Stimulated activated memory B cell treated with anti-CD40 and anti-IgM and Interleukin-4, amounts not matched to agents 10 μg/mL and 1 μg/mL and 100 μg/mL, for 72 hours (primary cell): ENCODE results near the gene AKT3.

ENCODE experiments used
- ATAC-seq: fragments of 150-1000 bp; cut with Tn5 transposase; 2 replicates; pipeline ENCODE4 v1.10.0; 2021
- H3K27ac Mint-ChIP-seq: one replicate; pipeline ENCODE4 v1.8.0; 2022; ENCODE audit warnings: mild to moderate bottlenecking, mixed read lengths
- H3K27me3 Mint-ChIP-seq: one replicate; pipeline ENCODE4 v1.8.0; 2022; ENCODE audit warnings: mixed read lengths
- H3K36me3 Mint-ChIP-seq: one replicate; pipeline ENCODE4 v1.8.0; 2022; ENCODE audit warnings: mixed read lengths
- H3K4me1 Mint-ChIP-seq: one replicate; pipeline ENCODE4 v1.8.0; 2022; ENCODE audit warnings: mixed read lengths
- H3K4me3 Mint-ChIP-seq: one replicate; pipeline ENCODE4 v1.8.0; 2022; ENCODE audit warnings: mild to moderate bottlenecking, moderate library complexity, mixed read lengths
- H3K9me3 Mint-ChIP-seq: one replicate; pipeline ENCODE4 v1.8.0; 2022; ENCODE audit warnings: mixed read lengths

AKT3 gene

DNA sequence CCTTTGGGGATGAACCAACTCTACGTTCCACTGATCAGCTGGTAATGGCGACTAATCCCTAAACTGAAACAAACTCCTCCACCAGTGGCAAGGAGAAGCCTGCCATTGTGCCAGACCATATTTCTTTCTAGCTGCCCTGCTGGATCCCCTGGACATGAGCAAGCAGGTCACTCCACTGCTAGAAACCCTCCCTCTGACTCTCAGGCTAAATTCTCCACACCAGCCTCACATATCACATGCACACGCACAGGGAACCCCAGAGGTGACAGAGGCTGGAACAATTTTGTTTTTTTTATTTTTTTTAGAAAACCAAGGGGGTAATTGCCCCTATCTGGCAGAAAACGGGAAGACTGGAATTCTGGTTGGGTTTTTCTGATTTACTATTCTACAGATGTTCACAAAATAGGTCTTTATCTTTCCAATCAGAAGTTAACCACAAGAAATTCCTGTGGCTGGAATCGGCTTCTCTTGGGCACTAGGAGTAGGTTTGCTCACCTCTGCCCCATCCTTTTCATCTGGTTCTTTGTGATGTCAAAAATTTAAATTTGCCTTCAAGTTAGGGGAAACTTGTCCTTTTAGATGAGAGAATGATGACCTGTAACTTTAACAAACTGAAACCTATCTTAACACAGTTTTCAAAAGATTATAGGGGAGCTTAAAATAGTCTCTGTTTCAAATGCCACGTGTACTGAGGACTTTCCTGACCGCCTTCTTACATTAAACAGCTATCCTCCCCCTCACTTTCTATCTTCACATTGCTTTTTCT lies 336.1 kb downstream of the AKT3 start:
- peak; percentile 64 for ATAC-seq
- peaks cover 29% of the 10 kb centered on the region for H3K4me1 Mint-ChIP-seq

GRCh38 chr1:243510928-243511327 lies 339.1 kb downstream of the AKT3 start:
- H3K27ac Mint-ChIP-seq = no peak overlapping the region
- peaks cover 59% of the 10 kb centered on the region for H3K4me1 Mint-ChIP-seq

More for the DNA sequence above, 336.1 kb downstream of the AKT3 start:
- Mint-ChIP-seq H3K4me3 (no peak overlapping the region), H3K9me3 (peaks cover 2% of the 10 kb centered on the region), H3K27ac (peak overlapping the region; percentile 66), H3K27me3 (no peaks in the 10 kb centered on the region), H3K36me3 (peaks cover 46% of the 10 kb centered on the region)

GRCh38 chr1:243508943-243509342 lies 341.1 kb downstream of the AKT3 start:
- Mint-ChIP-seq H3K36me3 (peaks cover 37% of the 10 kb centered on the region), H3K4me3 (no peak overlapping the region), H3K27ac (peak overlapping the region; percentile 53), H3K27me3 (no peaks in the 10 kb centered on the region), H3K9me3 (no peaks in the 10 kb centered on the region), H3K4me1 (peaks cover 57% of the 10 kb centered on the region)
- ATAC-seq = no peak

More at GRCh38 chr1:243510928-243511327, 339.1 kb downstream of the AKT3 start:
- no peak overlapping the region for H3K4me3 Mint-ChIP-seq
- ATAC-seq = no peak
- no peaks in the 10 kb centered on the region for H3K27me3 Mint-ChIP-seq
- peaks cover 28% of the 10 kb centered on the region for H3K36me3 Mint-ChIP-seq
- H3K9me3 Mint-ChIP-seq = no peaks in the 10 kb centered on the region

- Mint-ChIP-seq H3K36me3 (peaks cover 43% of the 10 kb centered on the region), H3K4me1 (peaks cover 51% of the 10 kb centered on the region), H3K4me3 (no peak overlapping the region), H3K27ac (peak overlapping the region; percentile 53), H3K27me3 (no peaks in the 10 kb centered on the region), H3K9me3 (no peaks in the 10 kb centered on the region)
- ATAC-seq = peak; percentile 86
Observed at GRCh38 chr1:243508303-243508713, 341.7 kb downstream of the AKT3 start.

GRCh38 chr1:243507672-243508302 lies 342.3 kb downstream of the AKT3 start:
- no peak overlapping the region for H3K4me3 Mint-ChIP-seq
- H3K27ac Mint-ChIP-seq = peak overlapping the region; percentile 53
- H3K4me1 Mint-ChIP-seq = peaks cover 46% of the 10 kb centered on the region
- no peak for ATAC-seq
- H3K9me3 Mint-ChIP-seq = no peaks in the 10 kb centered on the region
- peaks cover 48% of the 10 kb centered on the region for H3K36me3 Mint-ChIP-seq
- no peaks in the 10 kb centered on the region for H3K27me3 Mint-ChIP-seq

DNA sequence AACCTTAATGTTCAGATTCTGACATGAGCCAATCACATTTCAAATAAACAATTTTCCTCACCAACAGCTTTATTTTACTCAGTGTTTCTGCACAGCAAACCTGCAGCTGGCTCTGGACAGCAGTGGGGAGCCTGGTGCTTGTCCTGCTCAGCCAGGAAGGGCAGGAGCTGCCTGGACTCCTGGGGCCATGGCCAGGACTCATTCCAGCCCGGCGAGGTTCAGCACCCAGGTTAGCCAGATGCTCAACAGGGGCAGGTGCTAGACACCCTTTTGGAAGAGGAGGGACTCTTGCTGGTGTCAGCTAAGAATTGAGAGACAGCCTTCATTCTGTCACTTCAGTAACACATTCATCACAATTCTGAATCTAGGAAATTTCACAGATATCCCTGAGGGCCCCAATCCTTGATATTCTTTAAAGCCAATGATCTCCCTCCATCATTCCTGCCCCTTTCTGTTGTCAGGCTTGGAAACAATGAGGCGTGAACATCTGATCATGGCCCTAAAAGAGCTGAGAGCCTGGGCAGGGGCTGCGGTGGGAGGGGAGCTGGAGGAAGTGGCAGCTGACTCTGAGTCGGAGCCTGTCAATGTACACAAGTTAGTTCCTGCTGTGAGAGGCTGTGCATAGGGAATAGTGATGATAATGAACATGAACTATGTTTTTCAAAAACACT lies 342.9 kb downstream of the AKT3 start:
- Mint-ChIP-seq H3K9me3 (no peaks in the 10 kb centered on the region), H3K36me3 (peaks cover 49% of the 10 kb centered on the region), H3K27me3 (no peaks in the 10 kb centered on the region), H3K4me3 (no peak overlapping the region), H3K27ac (peak overlapping the region; percentile 68), H3K4me1 (peaks cover 39% of the 10 kb centered on the region)
- no peak for ATAC-seq

DNA sequence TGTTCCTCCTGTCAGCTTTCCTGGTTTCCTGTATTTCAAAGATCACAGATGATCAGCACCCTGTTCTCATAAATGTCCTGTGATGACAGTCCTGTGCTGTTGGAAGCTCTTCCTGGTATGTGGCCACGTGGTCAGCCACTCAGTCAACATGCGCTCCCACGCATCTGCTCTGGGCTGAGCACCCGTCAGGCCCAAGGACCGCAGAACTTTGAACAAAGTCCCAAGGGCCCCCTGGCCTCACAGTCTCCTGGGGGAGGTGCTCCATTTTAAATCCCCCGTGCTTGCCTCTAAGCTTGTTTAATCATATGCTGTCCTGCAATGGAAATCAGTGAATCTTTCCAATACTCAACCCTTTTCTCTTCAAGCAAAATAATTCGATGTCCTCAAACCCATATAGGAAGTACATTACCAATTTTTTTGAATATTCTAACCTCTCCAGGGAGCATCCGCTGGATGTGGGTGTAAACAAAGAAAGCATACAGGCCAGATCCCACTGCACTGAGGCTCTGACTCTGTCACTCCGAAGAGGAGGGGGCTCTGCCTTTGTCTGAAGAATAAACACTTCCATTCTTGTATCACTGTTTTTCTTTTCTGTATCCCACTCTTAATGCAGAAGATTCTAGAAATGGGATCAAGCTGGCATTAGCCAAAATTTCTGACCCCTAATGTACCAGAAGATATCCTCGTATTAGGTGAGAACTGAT lies 343.9 kb downstream of the AKT3 start:
- no peaks in the 10 kb centered on the region for H3K27me3 Mint-ChIP-seq
- H3K4me1 Mint-ChIP-seq = peaks cover 39% of the 10 kb centered on the region
- H3K4me3 Mint-ChIP-seq = peak overlapping the region; percentile 34
- H3K9me3 Mint-ChIP-seq = no peaks in the 10 kb centered on the region
- H3K36me3 Mint-ChIP-seq = peaks cover 42% of the 10 kb centered on the region
- peak; percentile 92 for ATAC-seq
- peak overlapping the region; percentile 68 for H3K27ac Mint-ChIP-seq

- Mint-ChIP-seq H3K4me1 (peaks cover 28% of the 10 kb centered on the region), H3K4me3 (no peak overlapping the region), H3K9me3 (no peaks in the 10 kb centered on the region), H3K36me3 (peaks cover 46% of the 10 kb centered on the region), H3K27ac (no peak overlapping the region), H3K27me3 (no peaks in the 10 kb centered on the region)
- ATAC-seq = no peak
Observed at GRCh38 chr1:243503155-243503554, 346.9 kb downstream of the AKT3 start.

DNA sequence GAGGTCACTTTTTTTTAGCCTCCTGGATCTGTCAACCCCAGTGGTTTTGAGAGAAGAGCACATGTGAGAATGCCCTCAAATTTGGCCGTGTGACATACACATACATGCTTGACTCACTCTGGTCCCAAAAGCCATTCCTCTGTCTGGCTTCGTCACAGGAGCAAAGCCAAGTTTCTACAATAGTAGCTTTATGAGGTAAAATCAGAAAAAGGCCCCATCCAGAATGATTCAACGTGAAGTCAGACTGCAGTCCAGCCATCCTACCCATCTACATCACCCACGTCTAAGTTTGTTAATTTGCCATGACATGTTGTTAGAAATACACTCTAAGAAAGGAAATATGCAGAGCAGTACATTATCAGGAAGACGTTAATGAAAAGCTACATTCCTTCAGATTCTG lies 349.0 kb downstream of the AKT3 start:
- Mint-ChIP-seq H3K36me3 (peaks cover 60% of the 10 kb centered on the region), H3K27ac (no peak overlapping the region), H3K4me1 (peaks cover 13% of the 10 kb centered on the region), H3K4me3 (no peak overlapping the region), H3K27me3 (no peaks in the 10 kb centered on the region), H3K9me3 (no peaks in the 10 kb centered on the region)
- ATAC-seq = no peak

DNA sequence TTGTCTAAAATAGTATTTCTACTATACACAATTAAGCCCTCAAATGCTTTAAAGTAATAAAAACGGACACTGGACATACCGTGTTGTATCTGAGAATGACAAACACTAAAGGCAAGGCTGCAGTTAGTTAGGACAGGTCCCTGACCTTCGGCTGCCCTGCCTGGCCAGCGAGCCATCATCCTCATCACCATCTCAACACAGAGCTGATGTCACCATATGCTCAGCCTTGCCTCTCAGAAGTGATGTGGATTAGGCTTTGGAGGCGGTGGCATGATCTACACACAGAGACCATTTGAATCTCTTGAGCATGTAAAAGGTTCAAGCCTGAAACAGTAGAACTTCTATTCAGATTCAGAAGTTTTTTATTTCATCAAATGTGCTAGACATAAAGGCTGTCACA lies 349.5 kb downstream of the AKT3 start:
- H3K27ac Mint-ChIP-seq = no peak overlapping the region
- H3K27me3 Mint-ChIP-seq = no peaks in the 10 kb centered on the region
- peaks cover 64% of the 10 kb centered on the region for H3K36me3 Mint-ChIP-seq
- no peaks in the 10 kb centered on the region for H3K9me3 Mint-ChIP-seq
- H3K4me3 Mint-ChIP-seq = no peak overlapping the region
- H3K4me1 Mint-ChIP-seq = peaks cover 13% of the 10 kb centered on the region
- ATAC-seq = no peak

- H3K27ac Mint-ChIP-seq = no peak overlapping the region
- H3K27me3 Mint-ChIP-seq = no peaks in the 10 kb centered on the region
- ATAC-seq = no peak
- H3K36me3 Mint-ChIP-seq = peaks cover 56% of the 10 kb centered on the region
- H3K4me1 Mint-ChIP-seq = peaks cover 11% of the 10 kb centered on the region
- H3K9me3 Mint-ChIP-seq = no peaks in the 10 kb centered on the region
- no peak overlapping the region for H3K4me3 Mint-ChIP-seq
Observed at GRCh38 chr1:243499711-243500110, 350.3 kb downstream of the AKT3 start.

DNA sequence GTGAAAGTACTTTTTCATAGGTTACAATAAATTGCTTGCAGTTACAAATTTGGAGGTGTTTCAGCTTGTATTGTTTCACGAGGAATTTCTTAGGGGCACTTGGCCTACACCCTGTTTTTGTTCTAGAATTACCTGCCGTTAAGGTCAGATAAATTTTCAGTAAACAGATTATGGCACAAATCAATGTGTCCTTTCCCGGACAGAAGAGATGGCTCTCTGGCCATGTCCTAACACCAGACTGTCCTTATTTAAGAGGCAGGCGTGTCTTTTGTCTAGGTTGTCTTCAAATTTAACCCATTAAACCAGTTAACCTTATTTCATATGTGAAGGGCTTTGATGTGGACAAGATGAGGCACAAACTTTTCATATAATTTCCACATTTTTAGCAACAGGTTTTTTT lies 350.8 kb downstream of the AKT3 start:
- Mint-ChIP-seq H3K27me3 (no peaks in the 10 kb centered on the region), H3K27ac (no peak overlapping the region), H3K4me3 (no peak overlapping the region), H3K36me3 (peaks cover 52% of the 10 kb centered on the region), H3K9me3 (no peaks in the 10 kb centered on the region), H3K4me1 (peaks cover 11% of the 10 kb centered on the region)
- ATAC-seq = no peak

DNA sequence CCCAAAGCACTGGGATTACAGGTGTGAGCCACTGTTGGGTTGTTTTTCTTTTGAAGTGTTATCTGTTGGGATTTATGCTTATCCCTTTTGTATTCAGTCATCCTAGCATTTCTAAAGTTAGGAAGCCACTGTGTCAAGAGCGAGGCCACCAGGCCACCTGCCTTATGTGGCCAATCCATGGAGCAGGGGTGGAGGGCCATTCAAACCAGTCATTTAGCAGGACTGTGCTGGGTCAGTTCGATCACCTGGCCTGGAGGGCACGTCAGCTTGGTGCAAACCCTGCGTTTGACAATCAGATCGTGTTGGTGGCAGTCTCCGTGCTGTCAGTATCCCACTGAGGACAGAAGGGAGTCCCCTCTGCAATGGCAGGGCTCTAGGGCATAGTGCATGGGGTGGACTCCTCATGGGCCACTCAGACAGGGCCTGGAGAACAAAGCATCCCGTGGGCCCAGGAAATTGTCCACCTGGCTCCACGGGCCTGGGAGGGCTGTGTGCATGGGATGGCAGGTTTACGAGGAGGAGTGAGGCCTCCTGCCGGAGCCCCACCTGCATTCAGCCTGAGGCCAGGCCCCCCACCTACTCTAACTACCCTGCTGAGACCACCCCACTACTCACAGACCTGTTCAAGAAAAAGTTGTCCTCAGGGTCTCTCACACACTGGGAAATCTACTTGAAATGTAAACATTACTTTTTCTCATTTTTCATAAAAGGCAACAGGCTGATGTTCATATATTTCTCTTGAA lies 351.9 kb downstream of the AKT3 start:
- Mint-ChIP-seq H3K4me3 (no peak overlapping the region), H3K27ac (no peak overlapping the region), H3K36me3 (peaks cover 49% of the 10 kb centered on the region), H3K9me3 (no peaks in the 10 kb centered on the region), H3K27me3 (no peaks in the 10 kb centered on the region), H3K4me1 (peaks cover 11% of the 10 kb centered on the region)
- ATAC-seq = peak; percentile 6

DNA sequence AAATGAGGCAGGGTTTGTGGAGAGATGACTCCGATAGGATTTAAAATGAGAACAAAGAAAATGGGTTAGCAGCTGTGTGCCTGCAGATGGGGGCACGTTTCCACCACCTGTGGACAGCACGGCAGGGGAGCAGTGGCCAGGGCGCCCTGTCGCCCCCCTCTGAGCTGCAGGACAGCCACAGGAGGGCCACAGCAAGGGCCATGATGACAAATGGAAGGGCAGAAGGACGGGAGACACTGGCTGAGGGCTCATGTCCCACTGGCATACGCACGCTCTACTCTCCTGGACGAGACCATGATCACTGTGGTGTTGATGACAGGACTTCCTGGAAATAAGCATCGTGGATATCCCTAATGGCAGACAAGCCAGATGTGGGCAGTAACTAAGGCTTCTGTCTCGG lies 353.2 kb downstream of the AKT3 start:
- Mint-ChIP-seq H3K9me3 (no peaks in the 10 kb centered on the region), H3K4me3 (no peak overlapping the region), H3K27ac (peak overlapping the region; percentile 83), H3K27me3 (no peaks in the 10 kb centered on the region), H3K4me1 (peaks cover 11% of the 10 kb centered on the region), H3K36me3 (peaks cover 40% of the 10 kb centered on the region)
- no peak for ATAC-seq
